ENCODE results near the gene MINDY1.

The MINDY1 gene

DNA sequence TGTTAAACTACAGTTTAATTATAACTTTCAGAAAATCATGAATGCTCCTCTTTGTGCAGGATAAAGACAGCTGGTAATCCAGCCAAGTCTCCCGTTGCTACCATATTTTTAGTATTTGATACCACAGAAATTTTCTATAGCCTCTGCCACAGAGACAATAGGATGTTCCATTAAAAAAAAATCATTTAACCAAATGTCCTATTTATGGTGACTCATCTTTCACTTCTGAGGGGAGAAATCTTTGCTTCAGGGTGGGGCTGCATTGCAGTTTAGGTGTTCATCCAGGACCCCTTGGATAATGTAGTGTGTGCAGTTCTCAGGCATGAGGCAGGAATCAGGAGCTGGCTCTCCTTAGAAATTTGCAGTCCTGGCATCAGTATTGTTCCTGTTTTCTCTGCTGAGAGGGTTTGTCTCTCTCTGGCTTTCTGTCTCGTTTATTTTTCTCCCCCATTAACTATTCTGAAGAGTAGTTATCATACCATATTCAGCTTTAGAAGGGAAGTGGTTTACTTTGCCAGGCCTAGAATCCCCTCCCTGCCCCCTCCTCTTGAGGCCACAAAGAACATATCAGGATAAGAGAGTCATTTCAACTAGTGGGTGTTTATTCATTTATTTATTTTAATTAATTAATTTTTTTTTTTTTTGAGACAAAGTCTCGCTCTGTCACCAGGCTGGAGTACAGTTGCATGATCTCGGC lies 4.6 kb upstream of the MINDY1 start:
- DNase-seq: no peak

GRCh38 chr1:151010346-151010726 lies 3.6 kb upstream of the MINDY1 start:
- no peak for DNase-seq

GRCh38 chr1:151009674-151010345 lies 3.1 kb upstream of the MINDY1 start:
- no peak for DNase-seq

GRCh38 chr1:151009206-151009587 lies 2.5 kb upstream of the MINDY1 start:
- DNase-seq: no peak

- peak; percentile 89 for DNase-seq
Observed at GRCh38 chr1:151008244-151009205, 1.8 kb upstream of the MINDY1 start, which contains the start of gene PRUNE1. PRUNE1 (plus strand) TSS chr1:151008449; CDS start chr1:151008633, 184 bp downstream.

GRCh38 chr1:151007853-151008243 lies 1.1 kb upstream of the MINDY1 start:
- DNase-seq: no peak

GRCh38 chr1:151005729-151006319 lies 878 bp downstream of the MINDY1 start:
- DNase-seq: no peak

DNA sequence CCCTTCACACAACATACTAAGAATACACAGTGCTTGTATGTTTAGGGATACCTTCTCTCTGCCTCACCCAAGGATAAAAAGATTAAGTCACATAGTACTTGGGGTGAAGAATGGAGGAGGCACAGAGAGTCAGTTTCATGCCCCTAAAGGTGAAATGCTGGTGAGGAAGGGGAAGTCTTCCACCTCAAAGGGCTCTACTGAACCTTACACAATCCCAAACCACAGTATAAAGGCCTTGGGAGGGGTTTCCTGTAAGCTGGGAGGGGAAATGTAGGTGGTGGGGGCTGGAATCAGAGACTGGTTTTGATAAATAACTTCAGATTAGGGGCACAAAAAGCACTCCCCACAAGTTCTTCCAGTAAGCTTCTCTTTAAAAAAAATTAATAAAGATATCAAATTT lies 3.5 kb downstream of the MINDY1 start:
- DNase-seq: no peak

GRCh38 chr1:151002611-151003010 lies 4.1 kb downstream of the MINDY1 start:
- no peak for DNase-seq

GRCh38 chr1:151002051-151002450 lies 4.7 kb downstream of the MINDY1 start:
- no peak for DNase-seq

- DNase-seq: no peak
Observed at GRCh38 chr1:151001602-151002001, 5.1 kb downstream of the MINDY1 start.

GRCh38 chr1:151000408-151000807 lies 6.3 kb downstream of the MINDY1 start:
- no peak for DNase-seq

DNA sequence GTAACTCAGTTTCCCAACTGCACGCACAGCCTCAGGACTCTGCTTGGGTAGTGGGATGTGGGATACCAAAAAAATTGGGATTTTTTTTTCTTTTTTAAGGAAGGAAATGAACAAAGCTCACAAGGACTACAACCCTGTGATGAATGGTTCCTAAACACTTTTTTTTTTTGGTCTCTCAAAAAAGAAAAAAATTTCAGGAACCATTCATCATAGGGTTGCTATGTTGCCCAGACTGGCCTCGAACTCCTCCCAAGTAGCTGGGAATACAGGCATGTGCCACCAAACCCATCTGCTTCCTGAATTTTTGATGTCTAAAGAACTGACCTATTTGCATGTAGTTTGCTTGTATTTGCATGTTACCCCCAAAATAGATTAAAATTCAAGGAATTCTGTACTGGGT lies 6.8 kb downstream of the MINDY1 start:
- DNase-seq: no peak

DNA sequence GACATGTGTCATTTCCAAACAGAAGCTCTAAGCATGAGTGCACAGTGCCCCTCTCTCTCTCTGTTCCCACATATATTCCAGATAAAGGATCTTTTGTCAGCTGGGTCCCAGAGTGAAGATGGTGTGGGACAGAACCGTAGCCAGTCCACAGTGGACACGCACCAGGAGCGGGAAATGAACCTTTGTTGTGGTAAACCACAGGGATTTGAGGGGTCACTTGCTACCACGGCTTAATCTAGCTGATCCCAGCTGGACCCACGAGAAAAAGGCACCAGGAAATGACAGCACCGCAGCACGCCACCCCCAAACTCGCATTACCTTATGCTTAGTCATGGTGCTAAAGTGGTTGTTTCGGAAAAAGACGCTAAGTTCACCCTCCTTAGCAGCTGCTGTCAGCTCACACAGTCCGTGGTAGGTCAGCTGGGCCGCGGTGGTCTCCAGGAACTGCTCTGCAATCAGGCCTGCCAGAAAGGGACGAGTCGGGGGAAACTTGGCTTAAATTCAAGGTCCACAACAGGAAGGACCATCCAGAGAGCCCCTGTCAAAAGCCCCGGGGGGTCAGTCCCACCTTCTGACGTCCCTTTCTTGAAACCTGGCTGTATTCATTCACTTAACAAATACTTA lies 7.5 kb downstream of the MINDY1 start:
- no peak for DNase-seq

- no peak for DNase-seq
Observed at GRCh38 chr1:150997949-150998348, 8.8 kb downstream of the MINDY1 start.

GRCh38 chr1:150997126-150997872 lies 9.4 kb downstream of the MINDY1 start:
- no peak for DNase-seq

DNA sequence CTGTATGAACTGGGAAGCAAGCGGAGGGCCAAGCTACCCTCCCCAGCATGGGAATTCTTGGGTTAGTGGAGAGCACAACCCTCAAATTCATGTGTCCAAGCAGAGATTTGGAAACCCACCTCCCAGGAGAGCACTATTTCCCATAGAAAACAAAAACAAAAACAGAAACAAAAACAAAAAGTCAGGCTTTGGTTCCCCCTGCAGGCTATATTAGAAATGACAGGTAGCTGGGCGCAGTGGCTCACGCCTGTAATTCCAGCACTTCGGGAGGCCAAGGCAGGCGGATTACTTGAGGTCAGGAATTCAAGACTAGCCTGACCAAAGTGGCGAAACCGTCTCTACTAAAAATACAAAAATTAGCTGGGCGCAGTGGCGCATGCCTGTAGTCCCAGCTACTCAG lies 10.8 kb downstream of the MINDY1 start:
- no peak for DNase-seq

DNA sequence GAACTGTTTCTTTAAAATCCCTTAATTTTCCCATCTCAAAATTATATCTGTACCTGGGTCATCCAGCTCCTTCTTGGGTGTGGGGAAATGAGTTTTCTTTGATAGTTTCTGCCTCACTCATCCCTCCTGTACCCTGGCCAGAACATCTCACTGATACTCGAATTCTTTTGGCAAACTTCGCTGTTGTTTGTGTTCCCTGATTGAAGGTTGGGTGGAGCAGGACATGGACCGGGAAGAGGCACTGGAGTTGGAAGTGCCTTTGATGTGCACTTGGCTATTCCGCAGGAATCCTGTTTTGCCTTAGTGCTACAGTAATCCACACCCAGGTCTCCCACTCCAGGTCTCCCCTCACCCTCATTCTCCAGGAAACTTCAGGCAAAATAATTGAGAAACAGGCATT lies 11.2 kb downstream of the MINDY1 start:
- DNase-seq: no peak

DNA sequence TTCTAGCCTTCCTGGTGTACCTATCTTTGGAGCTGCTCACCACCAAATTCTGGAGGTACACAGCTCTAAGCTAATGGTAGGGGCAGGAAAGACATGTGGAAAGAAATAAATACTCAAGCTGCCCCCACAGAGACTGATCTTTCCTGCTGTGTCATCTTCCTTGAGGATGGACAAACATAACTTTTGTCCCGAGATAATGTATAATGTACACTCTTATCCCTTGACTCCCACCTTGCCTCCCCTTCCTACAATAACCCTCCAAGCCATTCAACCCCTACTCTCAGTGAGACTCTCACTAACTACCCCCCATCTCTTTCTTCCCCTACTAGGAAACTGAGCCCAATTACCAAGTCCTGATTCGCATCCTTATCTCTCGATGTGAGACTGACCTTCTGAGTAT lies 12.5 kb downstream of the MINDY1 start:
- no peak for DNase-seq

GRCh38 chr1:150992626-150993025 lies 14.1 kb downstream of the MINDY1 start:
- DNase-seq: no peak

DNA sequence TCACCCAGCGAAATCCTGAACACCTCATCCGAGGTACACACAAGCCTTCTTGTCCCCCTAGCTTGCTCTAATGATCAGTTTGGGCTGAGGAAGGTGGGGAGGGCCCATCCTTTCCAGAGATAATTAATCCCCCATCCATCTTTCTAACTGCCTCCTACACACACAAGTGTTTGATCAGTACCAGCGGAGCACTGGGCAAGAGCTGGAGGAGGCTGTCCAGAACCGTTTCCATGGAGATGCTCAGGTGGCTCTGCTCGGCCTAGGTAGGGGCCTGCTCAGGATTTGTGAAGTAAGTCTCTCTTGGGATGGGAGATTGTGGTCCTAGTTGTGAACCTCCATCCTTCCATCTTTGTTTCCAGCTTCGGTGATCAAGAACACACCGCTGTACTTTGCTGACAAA lies 18.8 kb downstream of the MINDY1 start:
- DNase-seq: no peak
